ENCODE data around the gene KRTAP7-1. TPM values are rescaled to one million over a fixed set of nuclear protein-coding genes. Genes with fewer than 3 reads are reported as not detected.

Gene KRTAP7-1, protein sequence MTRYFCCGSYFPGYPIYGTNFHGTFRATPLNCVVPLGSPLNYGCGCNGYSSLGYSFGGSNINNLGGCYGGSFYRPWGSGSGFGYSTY
- total RNA-seq: not detected in 2 replicates

DNA sequence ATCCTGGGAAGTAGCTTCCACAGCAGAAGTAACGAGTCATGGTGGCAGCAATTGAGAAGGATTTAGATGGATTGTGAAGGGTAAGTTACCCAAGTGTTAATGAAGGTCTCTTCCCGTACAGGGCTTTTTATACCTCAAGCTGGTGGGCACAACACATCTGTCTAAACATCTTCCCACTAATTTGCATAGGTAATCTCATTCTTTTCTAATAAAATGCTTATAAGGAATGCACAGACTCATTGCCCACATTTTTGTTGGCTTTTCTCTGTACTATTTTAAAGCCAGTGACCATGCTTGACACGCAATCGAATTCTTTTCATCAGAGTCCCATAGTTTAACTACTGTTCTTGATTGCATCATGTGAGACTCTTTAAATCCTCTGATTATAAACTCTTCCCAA is at the start of gene KRTAP7-1:
TSS of gene KRTAP7-1 (minus strand) at position 101 of the 400 bp plus-strand sequence. CDS start at position 40, 61 bp downstream.
- DNase-seq (ENCODE audit: low read depth): no peak
- TF ChIP-seq, protein P1, sequence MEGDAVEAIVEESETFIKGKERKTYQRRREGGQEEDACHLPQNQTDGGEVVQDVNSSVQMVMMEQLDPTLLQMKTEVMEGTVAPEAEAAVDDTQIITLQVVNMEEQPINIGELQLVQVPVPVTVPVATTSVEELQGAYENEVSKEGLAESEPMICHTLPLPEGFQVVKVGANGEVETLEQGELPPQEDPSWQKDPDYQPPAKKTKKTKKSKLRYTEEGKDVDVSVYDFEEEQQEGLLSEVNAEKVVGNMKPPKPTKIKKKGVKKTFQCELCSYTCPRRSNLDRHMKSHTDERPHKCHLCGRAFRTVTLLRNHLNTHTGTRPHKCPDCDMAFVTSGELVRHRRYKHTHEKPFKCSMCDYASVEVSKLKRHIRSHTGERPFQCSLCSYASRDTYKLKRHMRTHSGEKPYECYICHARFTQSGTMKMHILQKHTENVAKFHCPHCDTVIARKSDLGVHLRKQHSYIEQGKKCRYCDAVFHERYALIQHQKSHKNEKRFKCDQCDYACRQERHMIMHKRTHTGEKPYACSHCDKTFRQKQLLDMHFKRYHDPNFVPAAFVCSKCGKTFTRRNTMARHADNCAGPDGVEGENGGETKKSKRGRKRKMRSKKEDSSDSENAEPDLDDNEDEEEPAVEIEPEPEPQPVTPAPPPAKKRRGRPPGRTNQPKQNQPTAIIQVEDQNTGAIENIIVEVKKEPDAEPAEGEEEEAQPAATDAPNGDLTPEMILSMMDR (conservative IDR thresholded peaks at IDR 0.05; ENCODE audit: low read depth, low read length): no peak
- H3K4me3 ChIP-seq (ENCODE audit: low read depth, low read length): no peak within 1 kb of the TSS

DNA sequence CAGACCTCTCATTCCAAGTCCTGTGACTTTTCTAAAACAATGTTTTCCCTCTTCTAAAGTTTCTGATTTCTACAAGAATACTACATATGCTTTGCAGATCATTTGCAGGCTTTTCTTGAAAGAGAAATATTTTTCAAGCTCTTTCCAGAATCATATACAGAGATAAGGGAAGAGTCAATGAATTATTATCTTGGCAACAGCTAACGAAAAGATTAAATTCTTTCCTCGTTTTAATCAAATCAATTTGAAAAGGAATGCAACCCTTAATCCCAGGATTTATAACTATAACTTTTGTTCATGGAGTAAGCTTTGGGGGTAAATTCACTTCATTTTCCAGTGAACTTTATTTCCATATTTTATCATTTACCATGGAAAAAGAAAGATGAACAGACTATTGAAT is 45.0 kb upstream of the KRTAP7-1 start:
- no peak for DNase-seq (ENCODE audit: low read depth)
- H3K4me3 ChIP-seq (ENCODE audit: low read depth, low read length): no peak overlapping the region
- TF ChIP-seq, protein P1 (conservative IDR thresholded peaks at IDR 0.05; ENCODE audit: low read depth, low read length): no peak

- DNase-seq (ENCODE audit: low read depth): no peak
- H3K4me3 ChIP-seq (ENCODE audit: low read depth, low read length): no peak overlapping the region
- TF ChIP-seq, protein P1 (conservative IDR thresholded peaks at IDR 0.05; ENCODE audit: low read depth, low read length): no peak
These were observed 18.3 kb upstream of the KRTAP7-1 start for GRCh38 chr21:30847627-30848500.

DNA sequence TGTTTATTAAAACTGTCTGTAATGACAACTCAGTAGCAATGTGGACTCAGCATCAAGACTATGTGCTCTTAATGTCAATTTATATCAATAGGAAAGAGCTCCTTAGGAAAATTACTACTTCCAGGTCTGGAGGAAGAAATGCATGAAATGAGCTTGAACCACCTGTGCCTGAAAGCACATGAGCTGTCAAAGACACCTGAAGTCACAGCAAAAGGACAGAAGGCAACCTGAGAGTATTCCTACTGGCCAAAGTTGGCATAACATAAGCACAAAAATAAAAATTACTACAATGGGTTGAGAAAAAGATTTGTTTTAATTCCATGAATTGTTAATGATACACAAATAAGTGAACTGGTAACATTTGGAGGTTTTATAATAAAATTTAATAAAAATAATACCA is 13.4 kb upstream of the KRTAP7-1 start:
- DNase-seq (ENCODE audit: low read depth): no peak

GRCh38 chr21:30839304-30839703 is 9.7 kb upstream of the KRTAP7-1 start:
- no peak overlapping the region for H3K4me3 ChIP-seq (ENCODE audit: low read depth, low read length)
- no peak for DNase-seq (ENCODE audit: low read depth)

More for the DNA sequence above, 13.4 kb upstream of the KRTAP7-1 start:
- no peak overlapping the region for H3K4me3 ChIP-seq (ENCODE audit: low read depth, low read length)
- TF ChIP-seq, protein P1 (conservative IDR thresholded peaks at IDR 0.05; ENCODE audit: low read depth, low read length): no peak

DNA sequence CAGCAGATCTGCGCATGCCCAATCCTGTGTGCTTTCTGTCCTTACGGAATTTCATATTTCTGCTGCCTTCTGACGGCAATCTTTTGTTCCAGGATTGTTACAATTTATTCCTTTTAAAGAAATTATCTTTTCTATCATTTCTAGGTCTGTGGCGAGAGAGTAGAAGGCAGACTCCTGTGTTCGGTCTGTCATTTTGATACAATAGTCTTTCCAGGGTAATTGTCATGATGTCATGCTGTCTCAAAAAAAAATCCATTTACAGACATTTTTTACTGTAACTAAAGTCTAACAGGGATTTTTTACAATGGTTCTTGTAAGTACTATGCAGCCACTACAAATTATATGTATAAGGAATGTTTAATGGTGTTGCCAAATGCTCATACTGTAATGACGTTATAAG is 9.0 kb upstream of the KRTAP7-1 start:
- no peak overlapping the region for H3K4me3 ChIP-seq (ENCODE audit: low read depth, low read length)
- TF ChIP-seq, protein P1 (conservative IDR thresholded peaks at IDR 0.05; ENCODE audit: low read depth, low read length): no peak
- no peak for DNase-seq (ENCODE audit: low read depth)

More at GRCh38 chr21:30839304-30839703, 9.7 kb upstream of the KRTAP7-1 start:
- TF ChIP-seq, protein P1 (conservative IDR thresholded peaks at IDR 0.05; ENCODE audit: low read depth, low read length): peak; percentile 43
